Epithelial cell of proximal tubule (primary cell): ENCODE measurements around the gene ABCB1. TPM values are rescaled to one million over a fixed set of nuclear protein-coding genes. Genes with fewer than 3 reads are reported as not detected.

ENCODE experiments used
- DNase-seq: peaks from one replicate; pipeline ENCODE4 v3.0.0-alpha.2; 2011; ENCODE audit warnings: low read depth
- H3K4me3 ChIP-seq: 2 replicates; pipeline ENCODE4 v1.5.1; 2011; ENCODE audit warnings: low read depth, mild to moderate bottlenecking, low read length
- total RNA-seq: library from RNA; depleted of rRNA; stranded (reverse); fragments of >200 nt; gene quantifications from 2 replicates; pipeline ENCODE4 v1.2.3, GENCODE V29; 2015
- TF ChIP-seq, protein P1 (sequence below): conservative IDR thresholded peaks from 2 replicates; pipeline ENCODE4 v1.5.1; 2012; ENCODE audit warnings: low read depth, mild to moderate bottlenecking, low read length

Gene ABCB1
- total RNA-seq, 1 donor from 2014 or later, result 13.3 TPM

DNA sequence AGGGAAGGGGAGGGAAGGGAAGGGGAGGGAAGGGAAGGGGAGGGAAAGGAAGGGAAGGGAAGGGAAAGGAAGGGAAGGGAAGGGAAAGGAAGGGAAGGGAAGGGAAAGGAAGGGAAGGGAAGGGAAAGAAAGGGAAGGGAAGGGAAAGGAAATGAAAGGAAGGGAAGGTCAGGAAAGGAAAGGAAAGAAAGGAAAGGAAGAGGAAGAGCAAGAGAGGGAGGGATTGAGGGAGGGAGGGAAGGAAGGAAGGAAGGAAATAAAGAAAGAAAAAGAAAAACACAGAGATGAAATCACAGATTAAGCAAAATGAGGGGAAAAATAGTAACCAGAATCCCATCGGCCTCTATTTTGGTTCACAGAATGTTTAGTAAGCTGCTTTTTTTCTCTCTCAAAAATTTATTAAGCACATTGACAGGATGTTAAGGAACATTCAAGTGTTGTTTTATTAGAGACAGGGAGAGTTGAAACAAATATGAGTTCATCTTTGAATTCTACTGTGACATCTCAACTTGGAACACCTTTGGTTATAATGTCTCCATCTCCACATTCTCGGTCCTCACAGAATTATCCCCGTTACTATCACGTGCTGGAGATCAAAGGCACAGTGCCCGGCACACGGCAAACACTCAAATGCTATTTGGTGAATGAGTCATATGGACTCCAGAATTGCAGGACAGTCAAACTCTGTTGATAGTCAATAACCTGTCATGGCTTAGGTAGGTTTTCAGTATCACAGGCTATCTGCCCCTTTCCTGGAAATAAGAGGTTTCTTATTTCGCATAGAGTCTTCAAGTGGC is 52.4 kb downstream of the ABCB1 start:
- no peak overlapping the region for H3K4me3 ChIP-seq
- TF ChIP-seq, protein P1, sequence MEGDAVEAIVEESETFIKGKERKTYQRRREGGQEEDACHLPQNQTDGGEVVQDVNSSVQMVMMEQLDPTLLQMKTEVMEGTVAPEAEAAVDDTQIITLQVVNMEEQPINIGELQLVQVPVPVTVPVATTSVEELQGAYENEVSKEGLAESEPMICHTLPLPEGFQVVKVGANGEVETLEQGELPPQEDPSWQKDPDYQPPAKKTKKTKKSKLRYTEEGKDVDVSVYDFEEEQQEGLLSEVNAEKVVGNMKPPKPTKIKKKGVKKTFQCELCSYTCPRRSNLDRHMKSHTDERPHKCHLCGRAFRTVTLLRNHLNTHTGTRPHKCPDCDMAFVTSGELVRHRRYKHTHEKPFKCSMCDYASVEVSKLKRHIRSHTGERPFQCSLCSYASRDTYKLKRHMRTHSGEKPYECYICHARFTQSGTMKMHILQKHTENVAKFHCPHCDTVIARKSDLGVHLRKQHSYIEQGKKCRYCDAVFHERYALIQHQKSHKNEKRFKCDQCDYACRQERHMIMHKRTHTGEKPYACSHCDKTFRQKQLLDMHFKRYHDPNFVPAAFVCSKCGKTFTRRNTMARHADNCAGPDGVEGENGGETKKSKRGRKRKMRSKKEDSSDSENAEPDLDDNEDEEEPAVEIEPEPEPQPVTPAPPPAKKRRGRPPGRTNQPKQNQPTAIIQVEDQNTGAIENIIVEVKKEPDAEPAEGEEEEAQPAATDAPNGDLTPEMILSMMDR, result no peak

DNA sequence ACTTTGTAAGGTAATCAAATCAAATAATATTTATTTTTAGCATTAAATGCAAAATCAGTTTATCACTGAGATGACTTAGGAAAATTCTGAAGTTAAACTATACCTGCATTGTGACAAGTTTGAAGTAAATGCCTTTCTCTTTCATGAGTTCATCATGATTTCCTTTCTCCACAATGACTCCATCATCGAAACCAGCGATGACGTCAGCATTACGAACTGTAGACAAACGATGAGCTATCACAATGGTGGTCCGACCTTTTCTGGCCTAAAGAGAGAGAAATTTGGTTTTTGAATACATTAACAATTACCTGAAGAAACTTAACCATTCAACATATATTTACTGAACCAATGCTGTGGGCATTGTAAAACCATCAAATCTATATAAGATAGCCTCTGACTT is 54.9 kb downstream of the ABCB1 start:
- TF ChIP-seq, protein P1, result no peak
- no peak overlapping the region for H3K4me3 ChIP-seq
- DNase-seq, result no peak

More for the DNA sequence above, 52.4 kb downstream of the ABCB1 start:
- DNase-seq, result no peak

DNA sequence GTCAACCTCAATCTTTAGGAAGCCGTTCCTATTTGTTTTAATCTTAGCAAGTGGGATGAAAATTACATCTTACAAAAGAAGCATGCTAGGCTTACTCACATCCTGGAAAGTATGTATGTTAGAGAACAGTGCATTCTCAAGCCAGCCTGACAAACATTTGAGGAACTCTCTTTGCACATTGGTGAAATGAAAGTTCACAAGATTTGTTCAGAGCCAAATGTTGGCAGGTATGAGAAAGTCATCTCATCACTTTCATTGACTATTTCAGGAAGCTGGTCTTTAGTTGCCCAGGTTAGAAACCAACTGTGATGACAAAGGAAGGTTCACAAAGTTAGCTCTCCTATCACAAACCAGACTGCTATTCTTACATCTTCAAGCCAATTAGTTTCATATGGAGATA is 57.1 kb downstream of the ABCB1 start:
- H3K4me3 ChIP-seq, result no peak overlapping the region
- TF ChIP-seq, protein P1, result no peak
- DNase-seq, result no peak

- TF ChIP-seq, protein P1, result no peak
- DNase-seq, result no peak
- H3K4me3 ChIP-seq, result no peak overlapping the region
Measured at GRCh38 chr7:87541648-87542047, 59.0 kb downstream of the ABCB1 start.

GRCh38 chr7:87538052-87538451 is 62.6 kb downstream of the ABCB1 start:
- TF ChIP-seq, protein P1, result no peak
- H3K4me3 ChIP-seq, result no peak overlapping the region
- DNase-seq, result no peak

GRCh38 chr7:87534072-87534471 is 66.6 kb downstream of the ABCB1 start:
- no peak overlapping the region for H3K4me3 ChIP-seq
- DNase-seq, result no peak
- TF ChIP-seq, protein P1, result no peak

- H3K4me3 ChIP-seq, result no peak overlapping the region
- no peak for DNase-seq
- TF ChIP-seq, protein P1, result no peak
Measured at GRCh38 chr7:87530126-87530525, 70.6 kb downstream of the ABCB1 start.
